A549 (cell line): Measurements from ENCODE around the gene RASSF4. TPM values are rescaled to one million over a fixed set of nuclear protein-coding genes. Genes with fewer than 3 reads are reported as not detected.

ENCODE experiments used
- ATAC-seq, 2 experiments: fragments of 200-7000 bp in 1 of 2; fragments of >200 bp in 1 of 2; cut with Nextera tagmentation in 1 of 2; cut with Tn5 transposase in 1 of 2; 3 replicates each; pipeline versions ENCODE4 v1.8.0 to v1.9.1; 2018 to 2020; ENCODE audit warnings: mild to moderate bottlenecking in 1 of 2, moderate library complexity in 1 of 2
- CTCF ChIA-PET: fragments of 300-600 bp; sonication (Branson Sonifier 250); formaldehyde crosslinking; extraction: SDS; loops from one replicate; lab custom pipeline; 2021; ENCODE audit warnings: antibody characterized with exemption, inconsistent platforms; lab: Yijun Ruan, JAX
- POLR2A ChIA-PET: fragments of 350-600 bp; formaldehyde crosslinking; extraction: SDS; loops from one replicate; lab custom pipeline; 2021; ENCODE audit warnings: antibody characterized with exemption, inconsistent platforms; lab: Yijun Ruan, JAX
- DNase-seq, 2 experiments: peaks; one replicate each; pipeline versions ENCODE4 v3.0.0 to v3.0.0-alpha.2; 2011 to 2016; ENCODE audit warnings: low read depth in 1 of 2, low spot score in 1 of 2
- FAIRE-seq: peaks from 2 replicates; lab custom pipeline; 2011; peaks lifted over from hg19 to GRCh38; lab: Jason Lieb, UNC
- H3K27ac ChIP-seq, 2 experiments: fragments of >200 bp; sonication (Bioruptor Twin); formaldehyde crosslinking; 3 replicates each; pipeline ENCODE4 v1.5.1; 2016 to 2017
- H3K4me1 ChIP-seq: fragments of >200 bp; sonication (Bioruptor Twin); formaldehyde crosslinking; 3 replicates; pipeline ENCODE4 v1.6.1; 2016
- H3K4me2 ChIP-seq: fragments of >200 bp; sonication (Bioruptor Twin); formaldehyde crosslinking; 3 replicates; pipeline ENCODE4 v1.6.1; 2016
- H3K4me3 ChIP-seq: fragments of >200 bp; sonication (Bioruptor Twin); formaldehyde crosslinking; 3 replicates; pipeline ENCODE4 v1.5.1; 2016
- H3K9me3 ChIP-seq: fragments of >200 bp; sonication (Bioruptor Twin); formaldehyde crosslinking; 3 replicates; pipeline ENCODE4 v1.6.1; 2016
- BHLHE40 ChIP-seq: IDR thresholded peaks from 2 replicates; pipeline ENCODE4 v1.6.1; 2012; ENCODE audit warnings: low read depth, low read length, inconsistent platforms
- CEBPB ChIP-seq, 2 experiments: fragments of >200 bp in 1 of 2; sonication (Bioruptor Twin) in 1 of 2; formaldehyde crosslinking in 1 of 2; IDR thresholded peaks; 2 replicates each; pipeline ENCODE4 v1.6.1; 2012 to 2016
- EHF ChIP-seq: fragments of 250-450 bp; sonication (Bioruptor Pico); IDR thresholded peaks from 2 replicates; pipeline ENCODE4 v1.5.0; 2020; ENCODE audit warnings: mild to moderate bottlenecking
- EHMT2 ChIP-seq: fragments of 200-600 bp; sonication (generic); IDR thresholded peaks from 2 replicates; pipeline ENCODE4 v1.6.1; 2016; ENCODE audit warnings: antibody characterized with exemption, low read depth, mild to moderate bottlenecking, moderate library complexity
- ELK1 ChIP-seq: fragments of 150-350 bp; IDR thresholded peaks from 2 replicates; pipeline ENCODE4 v1.6.1; 2014; ENCODE audit warnings: low read depth, mild to moderate bottlenecking, low read length
- EP300 ChIP-seq, 2 experiments: fragments of >200 bp; sonication (Bioruptor Twin); formaldehyde crosslinking; IDR thresholded peaks; 2 replicates in 1 of 2; 3 replicates in 1 of 2; pipeline ENCODE4 v1.6.1; 2016 to 2017
- FOXS1 ChIP-seq: fragments of 250-450 bp; sonication (Bioruptor Pico); IDR thresholded peaks from 2 replicates; pipeline ENCODE4 v1.5.0; 2020; ENCODE audit warnings: mild to moderate bottlenecking, moderate library complexity
- GATA3 ChIP-seq: IDR thresholded peaks from 2 replicates; pipeline ENCODE4 v1.6.1; 2012; ENCODE audit warnings: borderline replicate concordance
- HEYL ChIP-seq: fragments of 250-450 bp; sonication (Bioruptor Pico); IDR thresholded peaks from 2 replicates; pipeline ENCODE4 v1.8.0; 2021; ENCODE audit warnings: mild to moderate bottlenecking, moderate library complexity
- HMGXB4 ChIP-seq: fragments of 250-450 bp; sonication (Bioruptor Pico); IDR thresholded peaks from 2 replicates; pipeline ENCODE4 v1.5.0; 2021; ENCODE audit warnings: mild to moderate bottlenecking, moderate library complexity, borderline replicate concordance
- HOXA7 ChIP-seq: fragments of 250-450 bp; sonication (Bioruptor Pico); IDR thresholded peaks from 2 replicates; pipeline ENCODE4 v1.5.0; 2020; ENCODE audit warnings: mild to moderate bottlenecking, moderate library complexity
- HOXB5 ChIP-seq: fragments of 250-450 bp; sonication (Bioruptor Pico); IDR thresholded peaks from 2 replicates; pipeline ENCODE4 v1.5.0; 2020; ENCODE audit warnings: mild to moderate bottlenecking, moderate library complexity
- KDM1A ChIP-seq: fragments of 200-600 bp; sonication (generic); IDR thresholded peaks from 2 replicates; pipeline ENCODE4 v1.6.1; 2016; ENCODE audit warnings: low read depth, mild to moderate bottlenecking
- KDM5A ChIP-seq: fragments of 200-600 bp; sonication (generic); IDR thresholded peaks from 2 replicates; pipeline ENCODE4 v1.6.1; 2016; ENCODE audit warnings: antibody characterized with exemption, mild to moderate bottlenecking
- MAZ ChIP-seq: fragments of 150-350 bp; IDR thresholded peaks from 2 replicates; pipeline ENCODE4 v1.6.1; 2014; ENCODE audit warnings: antibody characterized with exemption, low read depth, low read length, borderline replicate concordance
- NFE2L2 ChIP-seq: fragments of 150-350 bp; conservative IDR thresholded peaks from 2 replicates; pipeline ENCODE4 v1.6.1; 2014; ENCODE audit warnings: low read length
- NPAS2 ChIP-seq: fragments of 250-450 bp; sonication (Bioruptor Pico); IDR thresholded peaks from 2 replicates; pipeline ENCODE4 v1.8.0; 2022; ENCODE audit warnings: mild to moderate bottlenecking, moderate library complexity, borderline replicate concordance
- NR3C1 ChIP-seq: fragments of >200 bp; sonication (Bioruptor Twin); formaldehyde crosslinking; IDR thresholded peaks from 3 replicates; pipeline ENCODE4 v1.6.1; 2017
- PHF8 ChIP-seq: fragments of 200-600 bp; sonication (generic); IDR thresholded peaks from 2 replicates; pipeline ENCODE4 v1.6.1; 2016; ENCODE audit warnings: low read depth, mild to moderate bottlenecking, antibody characterized with exemption, moderate library complexity, borderline replicate concordance
- SMC3 ChIP-seq: fragments of >200 bp; sonication (Bioruptor Twin); formaldehyde crosslinking; IDR thresholded peaks from 3 replicates; pipeline ENCODE4 v1.6.1; 2018; ENCODE audit warnings: inconsistent platforms
- TFCP2L1 ChIP-seq: fragments of 250-450 bp; sonication (Bioruptor Pico); IDR thresholded peaks from 2 replicates; pipeline ENCODE4 v1.5.0; 2021; ENCODE audit warnings: mild to moderate bottlenecking
- ZFP36 ChIP-seq: fragments of 450-650 bp; IDR thresholded peaks from 2 replicates; pipeline ENCODE4 v1.6.1; 2014; ENCODE audit warnings: borderline replicate concordance; ENCODE audit not compliant: partially characterized antibody
- ZNF302 ChIP-seq: fragments of 250-450 bp; sonication (Bioruptor Pico); IDR thresholded peaks from 2 replicates; pipeline ENCODE4 v1.9.0; 2021; ENCODE audit warnings: inconsistent platforms, mild to moderate bottlenecking, moderate library complexity
- ZSCAN20 ChIP-seq: fragments of 250-450 bp; sonication (Bioruptor Pico); IDR thresholded peaks from 2 replicates; pipeline ENCODE4 v1.8.0; 2022; ENCODE audit warnings: mild to moderate bottlenecking, moderate library complexity
- WGBS: methylation state at CpG from one replicate; pipeline ENCODE4 v1.1.6; 2017; ENCODE audit errors: missing lambda C conversion rate; 5-methylcytosine and 5-hydroxymethylcytosine counted together
- polyA plus RNA-seq, 4 experiments: library from polyadenylated mRNA; depleted of rRNA in 3 of 4; stranded (reverse); fragments of >200 nt; fragmentation: RNase III in 1 of 4; extraction: RNeasy Plus Mini Kit Qiagen cat#74134 plus additional on column Dnase treatment in 1 of 4; gene quantifications; 2 replicates in 3 of 4; 3 replicates in 1 of 4; pipeline ENCODE4 v1.2.3, GENCODE V29; 2011 to 2017
- TF ChIP-seq, protein P1 (sequence below): fragments of >200 bp; sonication (Bioruptor Twin); formaldehyde crosslinking; IDR thresholded peaks from 2 replicates; pipeline ENCODE4 v1.6.1; 2016
- TF ChIP-seq, protein P2 (sequence below): fragments of 200-600 bp; sonication (generic); IDR thresholded peaks from 2 replicates; pipeline ENCODE4 v1.6.1; 2016; ENCODE audit warnings: antibody characterized with exemption, mild to moderate bottlenecking, moderate library complexity
- TF ChIP-seq, protein P3 (sequence below): fragments of 450-650 bp; IDR thresholded peaks from 2 replicates; pipeline ENCODE4 v1.6.1; 2014; ENCODE audit warnings: antibody characterized with exemption

Gene RASSF4
- polyA plus RNA-seq, 2 of the 4 experiments (the other 2 are of a cell fraction): 1.9 to 2.2 TPM

- DNase-seq (no peak), ATAC-seq (no peak), FAIRE-seq (no peak)
- Histone ChIP-seq H3K4me2 (no peak overlapping the region), H3K9me3 (peaks cover 30% of the 10 kb centered on the region), H3K4me3 (no peak overlapping the region), H3K27ac (no peak overlapping the region), H3K4me1 (0 out of 3 replicates have a peak, but pooled peaks cover 3% of the 10 kb centered on the region)
- TF ChIP-seq MAZ: no peak
- no peak for TF ChIP-seq ZNF302 (CRISPR knock-in tag)
- no peak for TF ChIP-seq NPAS2 (CRISPR knock-in tag)
- TF ChIP-seq EP300 (IDR thresholded peaks at IDR 0.05): no peak
- TF ChIP-seq ELK1: no peak
- no peak for TF ChIP-seq ZFP36
- TF ChIP-seq EHF (CRISPR knock-in tag): no peak
- TF ChIP-seq HOXB5 (CRISPR knock-in tag): no peak
- TF ChIP-seq, protein P1, sequence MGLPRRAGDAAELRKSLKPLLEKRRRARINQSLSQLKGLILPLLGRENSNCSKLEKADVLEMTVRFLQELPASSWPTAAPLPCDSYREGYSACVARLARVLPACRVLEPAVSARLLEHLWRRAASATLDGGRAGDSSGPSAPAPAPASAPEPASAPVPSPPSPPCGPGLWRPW: no peak
- no peak for TF ChIP-seq EHMT2
- TF ChIP-seq, protein P2, sequence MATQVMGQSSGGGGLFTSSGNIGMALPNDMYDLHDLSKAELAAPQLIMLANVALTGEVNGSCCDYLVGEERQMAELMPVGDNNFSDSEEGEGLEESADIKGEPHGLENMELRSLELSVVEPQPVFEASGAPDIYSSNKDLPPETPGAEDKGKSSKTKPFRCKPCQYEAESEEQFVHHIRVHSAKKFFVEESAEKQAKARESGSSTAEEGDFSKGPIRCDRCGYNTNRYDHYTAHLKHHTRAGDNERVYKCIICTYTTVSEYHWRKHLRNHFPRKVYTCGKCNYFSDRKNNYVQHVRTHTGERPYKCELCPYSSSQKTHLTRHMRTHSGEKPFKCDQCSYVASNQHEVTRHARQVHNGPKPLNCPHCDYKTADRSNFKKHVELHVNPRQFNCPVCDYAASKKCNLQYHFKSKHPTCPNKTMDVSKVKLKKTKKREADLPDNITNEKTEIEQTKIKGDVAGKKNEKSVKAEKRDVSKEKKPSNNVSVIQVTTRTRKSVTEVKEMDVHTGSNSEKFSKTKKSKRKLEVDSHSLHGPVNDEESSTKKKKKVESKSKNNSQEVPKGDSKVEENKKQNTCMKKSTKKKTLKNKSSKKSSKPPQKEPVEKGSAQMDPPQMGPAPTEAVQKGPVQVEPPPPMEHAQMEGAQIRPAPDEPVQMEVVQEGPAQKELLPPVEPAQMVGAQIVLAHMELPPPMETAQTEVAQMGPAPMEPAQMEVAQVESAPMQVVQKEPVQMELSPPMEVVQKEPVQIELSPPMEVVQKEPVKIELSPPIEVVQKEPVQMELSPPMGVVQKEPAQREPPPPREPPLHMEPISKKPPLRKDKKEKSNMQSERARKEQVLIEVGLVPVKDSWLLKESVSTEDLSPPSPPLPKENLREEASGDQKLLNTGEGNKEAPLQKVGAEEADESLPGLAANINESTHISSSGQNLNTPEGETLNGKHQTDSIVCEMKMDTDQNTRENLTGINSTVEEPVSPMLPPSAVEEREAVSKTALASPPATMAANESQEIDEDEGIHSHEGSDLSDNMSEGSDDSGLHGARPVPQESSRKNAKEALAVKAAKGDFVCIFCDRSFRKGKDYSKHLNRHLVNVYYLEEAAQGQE: no peak
- no peak for TF ChIP-seq HMGXB4 (CRISPR knock-in tag)
- no peak for TF ChIP-seq NFE2L2
- no peak for TF ChIP-seq ZSCAN20
- TF ChIP-seq, protein P3, sequence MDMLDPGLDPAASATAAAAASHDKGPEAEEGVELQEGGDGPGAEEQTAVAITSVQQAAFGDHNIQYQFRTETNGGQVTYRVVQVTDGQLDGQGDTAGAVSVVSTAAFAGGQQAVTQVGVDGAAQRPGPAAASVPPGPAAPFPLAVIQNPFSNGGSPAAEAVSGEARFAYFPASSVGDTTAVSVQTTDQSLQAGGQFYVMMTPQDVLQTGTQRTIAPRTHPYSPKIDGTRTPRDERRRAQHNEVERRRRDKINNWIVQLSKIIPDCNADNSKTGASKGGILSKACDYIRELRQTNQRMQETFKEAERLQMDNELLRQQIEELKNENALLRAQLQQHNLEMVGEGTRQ: no peak
- no peak for TF ChIP-seq BHLHE40
- TF ChIP-seq TFCP2L1 (CRISPR knock-in tag): no peak
- ChIA-PET CTCF (no interaction called here), POLR2A (no interaction called here)
- WGBS: 59% methylated on average over 6 of the region's 6 CpGs
Observed at GRCh38 chr10:44998146-44998631, 38.6 kb downstream of the RASSF4 start.

GRCh38 chr10:45000138-45000751, 40.6 kb downstream of the RASSF4 start:
- peak overlapping the region; percentile 62 for H3K4me3 ChIP-seq
- POLR2A ChIA-PET: no interaction called here
- peak overlapping the region; percentile 76 to 92 for H3K27ac ChIP-seq
- CTCF ChIA-PET: no interaction called here
- H3K9me3 ChIP-seq: peaks cover 48% of the 10 kb centered on the region
- peak overlapping the region; percentile 80 for H3K4me2 ChIP-seq
- ATAC-seq (no peak), FAIRE-seq (no peak), DNase-seq (no peak)
- 85% methylated on average over 12 of the region's 12 CpGs for WGBS
- 0 out of 3 replicates have a peak, but pooled peaks cover 3% of the 10 kb centered on the region for H3K4me1 ChIP-seq
- no peak for TF ChIP-seq KDM5A
- TF ChIP-seq KDM1A: no peak
- no peak for TF ChIP-seq PHF8
- TF ChIP-seq HEYL: no peak
- TF ChIP-seq EP300 (IDR thresholded peaks at IDR 0.05): no peak
- no peak for TF ChIP-seq ELK1
- no peak for TF ChIP-seq HOXA7 (CRISPR knock-in tag)
- TF ChIP-seq SMC3: no peak
- TF ChIP-seq GATA3: no peak
- TF ChIP-seq CEBPB (IDR thresholded peaks at IDR 0.05): no peak
- no peak for TF ChIP-seq FOXS1 (CRISPR knock-in tag)
- TF ChIP-seq HMGXB4 (CRISPR knock-in tag): no peak
- no peak for TF ChIP-seq NR3C1
